Activated T-cell treated with anti-CD3 and anti-CD28 coated beads for 48 hours (primary cell): ENCODE measurements around the gene PREB.

Experiments used
- DNase-seq: peaks from one replicate; pipeline ENCODE4 v3.0.0-alpha.2; 2020; ENCODE audit warnings: low read depth

The PREB gene

DNA sequence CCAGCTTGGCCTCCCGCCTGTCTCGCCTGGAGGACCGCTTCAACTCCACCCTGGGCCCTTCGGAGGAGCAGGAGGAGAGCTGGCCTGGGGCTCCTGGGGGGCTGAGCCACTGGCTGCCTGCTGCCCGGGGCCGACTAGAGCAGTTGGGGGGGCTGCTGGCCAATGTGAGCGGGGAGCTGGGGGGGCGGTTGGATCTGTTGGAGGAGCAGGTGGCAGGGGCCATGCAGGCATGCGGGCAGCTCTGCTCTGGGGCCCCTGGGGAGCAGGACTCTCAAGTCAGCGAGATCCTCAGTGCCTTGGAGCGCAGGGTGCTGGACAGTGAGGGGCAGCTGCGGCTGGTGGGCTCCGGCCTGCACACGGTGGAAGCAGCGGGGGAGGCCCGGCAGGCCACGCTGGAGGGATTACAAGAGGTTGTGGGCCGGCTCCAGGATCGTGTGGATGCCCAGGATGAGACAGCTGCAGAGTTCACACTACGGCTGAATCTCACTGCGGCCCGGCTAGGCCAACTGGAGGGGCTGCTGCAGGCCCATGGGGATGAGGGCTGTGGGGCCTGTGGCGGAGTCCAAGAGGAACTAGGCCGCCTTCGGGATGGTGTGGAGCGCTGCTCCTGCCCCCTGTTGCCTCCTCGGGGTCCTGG, 51.5 kb downstream of the PREB start:
- DNase-seq: no peak

DNA sequence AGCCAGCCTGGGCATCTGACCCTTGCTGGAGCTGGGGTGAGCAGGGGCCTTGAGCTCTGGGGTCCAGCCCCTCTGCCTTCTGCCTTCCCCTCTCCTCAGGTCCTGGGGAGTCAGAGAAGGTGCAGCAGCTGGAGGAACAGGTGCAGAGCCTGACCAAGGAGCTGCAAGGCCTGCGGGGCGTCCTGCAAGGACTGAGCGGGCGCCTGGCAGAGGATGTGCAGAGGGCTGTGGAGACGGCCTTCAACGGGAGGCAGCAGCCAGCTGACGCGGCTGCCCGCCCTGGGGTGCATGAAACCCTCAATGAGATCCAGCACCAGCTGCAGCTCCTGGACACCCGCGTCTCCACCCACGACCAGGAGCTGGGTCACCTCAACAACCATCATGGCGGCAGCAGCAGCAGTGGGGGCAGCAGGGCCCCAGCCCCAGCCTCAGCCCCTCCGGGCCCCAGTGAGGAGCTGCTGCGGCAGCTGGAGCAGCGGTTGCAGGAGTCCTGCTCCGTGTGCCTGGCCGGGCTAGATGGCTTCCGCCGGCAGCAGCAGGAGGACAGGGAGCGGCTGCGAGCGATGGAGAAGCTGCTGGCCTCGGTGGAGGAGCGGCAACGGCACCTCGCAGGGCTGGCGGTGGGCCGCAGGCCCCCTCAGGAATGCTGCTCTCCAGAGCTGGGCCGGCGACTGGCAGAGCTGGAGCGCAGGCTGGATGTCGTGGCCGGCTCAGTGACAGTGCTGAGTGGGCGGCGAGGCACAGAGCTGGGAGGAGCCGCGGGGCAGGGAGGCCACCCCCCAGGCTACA, 52.3 kb downstream of the PREB start:
- DNase-seq: no peak
